Adrenal gland (tissue), 12 donors: ENCODE measurements around the gene PHF13. TPM values are rescaled to one million over a fixed set of nuclear protein-coding genes. Genes with fewer than 3 reads are reported as not detected.
A peak's percentile ranks its signal among the peaks of the same experiment; 100 is the strongest.

ENCODE experiments used
- DNase-seq, 7 donors: peaks; one replicate each; pipeline ENCODE4 v3.0.0-alpha.2; 2019 to 2020
- H3K27ac ChIP-seq, 5 donors: fragments of 200-600 bp; sonication (generic) in 4 of 5; 1 replicate in 3 of 5; 2 replicates in 2 of 5; pipeline versions ENCODE4 v1.5.1 to v1.8.0; 2016 to 2020; ENCODE audit warnings: mild to moderate bottlenecking in 1 of 5
- H3K27me3 ChIP-seq: fragments of 200-600 bp; 2 replicates; pipeline ENCODE4 v1.8.0; 2021
- H3K36me3 ChIP-seq, 2 donors: fragments of 200-600 bp; replicated peaks in 1 of 2; 1 replicate in 1 of 2; 2 replicates in 1 of 2; pipeline versions ENCODE4 v1.5.1 to v1.8.0; 2018 to 2022
- H3K4me1 ChIP-seq, 2 donors: fragments of 200-600 bp; replicated peaks in 1 of 2; 1 replicate in 1 of 2; 2 replicates in 1 of 2; pipeline versions ENCODE4 v1.5.1 to v1.8.0; 2018 to 2021
- H3K4me3 ChIP-seq, 4 donors: fragments of 200-600 bp; sonication (generic) in 3 of 4; one replicate each; pipeline ENCODE4 v1.5.1; 2016 to 2018
- H3K9me3 ChIP-seq, 3 donors: fragments of 200-600 bp; sonication (generic) in 1 of 3; replicated peaks in 1 of 3; 1 replicate in 2 of 3; 2 replicates in 1 of 3; pipeline versions ENCODE4 v1.5.1 to v1.8.0; 2016 to 2021
- POLR2A ChIP-seq, 2 donors: fragments of 450-650 bp; IDR thresholded peaks; one replicate each; pipeline ENCODE4 v1.6.1; 2017; ENCODE audit warnings: antibody characterized with exemption in 2 of 2, mild to moderate bottlenecking in 2 of 2, moderate library complexity in 1 of 2
- WGBS, 4 donors: extraction: QIAGEN DNeasy Blood & Tissue Kit in 2 of 4; methylation state at CpG; one replicate each; pipeline versions ENCODE4 v1.1.5 to v1.1.7; 2013 to 2017; 5-methylcytosine and 5-hydroxymethylcytosine counted together
- intact Hi-C, 2 donors: fragments of 100-400 bp; cut with DNase I; formaldehyde crosslinking; loops; one replicate each; pipeline versions ENCODE4 v1.14.1 to v1.15.0; 2022 to 2023
- polyA plus RNA-seq, 3 donors: library from polyadenylated mRNA; stranded (reverse); fragments of 200-250 nt in 2 of 3; fragments of 350-450 nt in 1 of 3; fragmentation: Illumina TruSeq in 1 of 3; extraction: RNeasy Lipid Tissue Mini Kit (QIAGEN cat#74804) in 1 of 3; gene quantifications; one replicate each; pipeline ENCODE4 v1.2.3, GENCODE V29; 2013 to 2014
- total RNA-seq, 9 donors: library from RNA; depleted of rRNA in 4 of 9; stranded (reverse); fragments of >200 nt in 4 of 9; fragments of 120-200 nt in 1 of 9; fragmentation: NEBNext Ultra II Directional in 1 of 9; extraction: Animal tissue kit (Norgen Biotek cat#: 25700) in 1 of 9; gene quantifications; one replicate each; pipeline versions ENCODE4 v1.1.0 to v1.2.4, GENCODE V29; 2013 to 2023
- TF ChIP-seq, protein P1 (sequence below), 6 experiments: fragments of 450-650 bp in 4 of 6; fragments of 200-600 bp in 2 of 6; sonication (generic) in 1 of 6; IDR thresholded peaks; 1 replicate in 5 of 6; 2 replicates in 1 of 6; pipeline versions ENCODE4 v1.5.1 to v1.8.0; 2016 to 2021; ENCODE audit warnings: antibody characterized with exemption in 6 of 6, mild to moderate bottlenecking in 2 of 6, moderate library complexity in 1 of 6
- donor health status: healthy with polysubstance abuse.
- donor health status: Bipolar disorder and iron deficiency.
- donor health status: DM: yes; HTN: yes; CAD: no.
- donor health status: DM: no; HTN: no; CAD: no.
- donor health status: DM: no; HTN: no; CAD: no.
- donor health status: DM: yes; HTN: yes; CAD: no.

PHF13 gene
- total and polyA plus RNA-seq, 12 donors, result 4.7 to 20.1 (median 12.9) TPM

GRCh38 chr1:6612641-6613360, 730 bp upstream of the PHF13 start:
- Histone ChIP-seq H3K36me3 (peaks cover 0 to 4% of the 10 kb centered on the region in 2 donors), H3K4me1 (peaks cover 10 to 23% of the 10 kb centered on the region in 2 donors), H3K27me3 (no peaks in the 10 kb centered on the region), H3K4me3 (peak overlapping the region; percentile 13 to 86 (median 75)), H3K9me3 (no peaks in the 10 kb centered on the region), H3K27ac (peak overlapping the region; percentile 81 to 99 (median 93))
- intact Hi-C loops, result no loop called here
- 0 to 1% (median 1%) methylated on average over 16 to 67 of the region's 67 CpGs for WGBS, 4 donors
- peak; percentile 56 to 81 (median 62) for DNase-seq
- TF ChIP-seq POLR2A (IDR thresholded peaks at IDR 0.05), result peak in 1 of 2 donors; percentile 34
- TF ChIP-seq, protein P1, sequence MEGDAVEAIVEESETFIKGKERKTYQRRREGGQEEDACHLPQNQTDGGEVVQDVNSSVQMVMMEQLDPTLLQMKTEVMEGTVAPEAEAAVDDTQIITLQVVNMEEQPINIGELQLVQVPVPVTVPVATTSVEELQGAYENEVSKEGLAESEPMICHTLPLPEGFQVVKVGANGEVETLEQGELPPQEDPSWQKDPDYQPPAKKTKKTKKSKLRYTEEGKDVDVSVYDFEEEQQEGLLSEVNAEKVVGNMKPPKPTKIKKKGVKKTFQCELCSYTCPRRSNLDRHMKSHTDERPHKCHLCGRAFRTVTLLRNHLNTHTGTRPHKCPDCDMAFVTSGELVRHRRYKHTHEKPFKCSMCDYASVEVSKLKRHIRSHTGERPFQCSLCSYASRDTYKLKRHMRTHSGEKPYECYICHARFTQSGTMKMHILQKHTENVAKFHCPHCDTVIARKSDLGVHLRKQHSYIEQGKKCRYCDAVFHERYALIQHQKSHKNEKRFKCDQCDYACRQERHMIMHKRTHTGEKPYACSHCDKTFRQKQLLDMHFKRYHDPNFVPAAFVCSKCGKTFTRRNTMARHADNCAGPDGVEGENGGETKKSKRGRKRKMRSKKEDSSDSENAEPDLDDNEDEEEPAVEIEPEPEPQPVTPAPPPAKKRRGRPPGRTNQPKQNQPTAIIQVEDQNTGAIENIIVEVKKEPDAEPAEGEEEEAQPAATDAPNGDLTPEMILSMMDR (IDR thresholded peaks at IDR 0.05), result peak in 1 of 6 experiments; percentile 7

DNA sequence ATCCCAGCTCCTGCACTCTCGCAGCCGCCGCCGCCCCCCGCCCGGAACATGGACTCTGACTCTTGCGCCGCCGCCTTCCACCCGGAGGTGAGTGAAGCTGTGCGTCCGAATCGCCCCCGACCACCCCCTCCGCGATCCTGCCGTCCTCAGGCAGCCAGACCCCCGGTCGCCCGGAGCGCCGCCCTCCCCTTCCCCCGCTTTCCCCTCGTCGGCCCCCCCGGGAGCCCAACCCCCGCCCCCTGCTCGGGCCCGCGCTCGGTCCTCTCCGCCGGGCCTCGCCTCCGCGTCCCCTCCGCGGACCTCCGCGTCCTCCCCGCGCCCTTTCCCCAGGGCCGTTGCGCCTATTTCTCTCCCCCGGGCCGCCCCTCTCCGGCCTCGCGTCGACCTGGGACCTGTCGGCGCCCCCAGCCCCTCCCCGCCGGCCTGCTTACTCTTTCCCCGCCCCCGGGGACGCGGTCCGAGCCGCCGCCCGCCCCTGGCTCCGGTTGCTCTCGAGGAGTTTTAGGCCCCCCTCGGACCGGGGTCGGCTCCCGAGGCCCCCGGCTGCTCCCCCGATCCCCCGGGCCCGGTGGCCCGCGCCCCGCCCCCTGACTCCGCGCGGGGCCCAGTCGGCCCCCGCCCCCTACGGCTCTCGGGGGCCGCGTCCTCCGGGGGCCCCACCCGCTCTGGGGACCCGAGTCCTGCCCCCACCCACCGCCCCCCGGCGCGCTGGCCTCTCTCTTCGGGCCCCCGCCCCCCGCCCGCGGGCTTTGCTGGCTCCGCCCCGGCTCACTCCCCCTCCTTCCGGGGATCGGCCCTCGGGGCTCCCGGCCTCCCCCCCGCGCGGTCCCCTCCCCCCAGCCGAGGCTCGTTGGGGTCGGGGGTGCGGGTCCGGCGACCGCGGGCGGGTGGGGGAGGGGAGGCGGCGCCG, 743 bp downstream of the PHF13 start:
- TF ChIP-seq, protein P1 (IDR thresholded peaks at IDR 0.05), result no peak
- no peak for TF ChIP-seq POLR2A (IDR thresholded peaks at IDR 0.05)
- no peaks in the 10 kb centered on the region for H3K27me3 ChIP-seq
- peaks cover 0 to 6% of the 10 kb centered on the region in 2 donors for H3K36me3 ChIP-seq
- H3K27ac ChIP-seq, result peak overlapping the region; percentile 76 to 95 (median 87)
- H3K4me1 ChIP-seq, result peaks cover 10 to 23% of the 10 kb centered on the region in 2 donors
- peak overlapping the region; percentile 25 to 98 (median 79) for H3K4me3 ChIP-seq
- WGBS, 4 donors, result 1% methylated on average over 19 to 114 of the region's 117 CpGs; no CpG with 5 or more reads in 1 of the 4 donors
- intact Hi-C loops, result no loop called here
- H3K9me3 ChIP-seq, result no peaks in the 10 kb centered on the region
- DNase-seq, result peak in 5 of 7 donors; percentile 41 to 76 (median 64)

DNA sequence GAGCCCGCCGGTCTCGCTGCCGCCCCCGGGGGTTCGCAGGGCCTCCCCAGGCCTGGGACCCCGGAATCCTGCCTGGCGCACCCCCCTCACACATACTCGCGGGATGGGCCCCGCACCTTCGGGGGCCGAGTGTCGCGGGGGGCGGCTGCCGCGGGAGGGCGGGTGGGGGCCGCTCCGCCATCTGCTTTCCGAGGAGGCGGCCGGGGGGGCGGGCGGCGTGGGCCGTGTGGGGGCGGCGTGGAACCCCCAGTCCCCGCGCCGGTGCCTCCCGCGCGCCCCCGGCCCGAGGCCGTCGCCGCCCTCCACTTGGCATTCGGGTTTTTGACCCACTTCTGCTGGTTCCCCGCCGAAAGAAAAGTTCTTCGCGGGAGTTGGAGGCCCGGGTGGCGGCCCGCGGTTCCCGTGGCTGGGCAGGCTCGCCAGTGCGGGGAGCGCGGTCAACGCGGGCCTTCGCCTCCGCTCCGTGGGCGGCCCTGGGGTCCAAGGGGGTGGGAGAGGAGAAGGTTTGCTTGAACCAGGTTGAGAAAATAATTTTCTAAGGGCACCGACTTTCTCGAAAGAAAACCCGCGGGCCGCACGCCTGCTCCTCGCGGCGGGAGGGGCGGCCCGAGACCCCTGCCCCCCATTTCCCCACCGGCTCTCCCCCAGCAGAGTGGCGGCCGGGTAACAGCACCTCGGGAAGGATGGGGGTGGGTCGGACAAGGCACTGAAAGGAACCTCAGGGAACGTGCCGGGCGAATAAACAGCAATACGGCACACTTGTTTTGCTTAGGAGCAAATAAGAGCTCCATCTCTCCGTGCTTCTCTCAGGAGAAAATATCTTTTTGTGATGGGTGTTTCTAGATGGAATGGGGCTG, 1.6 kb downstream of the PHF13 start:
- intact Hi-C loops, result no loop called here
- 1 to 33% (median 7%) methylated on average over 1 to 76 of the region's 82 CpGs for WGBS, 4 donors
- H3K9me3 ChIP-seq, result no peaks in the 10 kb centered on the region
- H3K4me1 ChIP-seq, result peaks cover 10 to 23% of the 10 kb centered on the region in 2 donors
- H3K36me3 ChIP-seq, result peaks cover 0 to 15% of the 10 kb centered on the region in 2 donors
- H3K27me3 ChIP-seq, result no peaks in the 10 kb centered on the region
- H3K4me3 ChIP-seq, result peak overlapping the region in 2 of 4 donors; percentile 85 to 98
- H3K27ac ChIP-seq, result peak overlapping the region in 4 of 5 donors; percentile 19 to 95 (median 83)
- peak in 2 of 7 donors; percentile 29 to 47 for DNase-seq
- TF ChIP-seq, protein P1 (IDR thresholded peaks at IDR 0.05), result no peak
